ENCODE results near the gene EDARADD.

DNA sequence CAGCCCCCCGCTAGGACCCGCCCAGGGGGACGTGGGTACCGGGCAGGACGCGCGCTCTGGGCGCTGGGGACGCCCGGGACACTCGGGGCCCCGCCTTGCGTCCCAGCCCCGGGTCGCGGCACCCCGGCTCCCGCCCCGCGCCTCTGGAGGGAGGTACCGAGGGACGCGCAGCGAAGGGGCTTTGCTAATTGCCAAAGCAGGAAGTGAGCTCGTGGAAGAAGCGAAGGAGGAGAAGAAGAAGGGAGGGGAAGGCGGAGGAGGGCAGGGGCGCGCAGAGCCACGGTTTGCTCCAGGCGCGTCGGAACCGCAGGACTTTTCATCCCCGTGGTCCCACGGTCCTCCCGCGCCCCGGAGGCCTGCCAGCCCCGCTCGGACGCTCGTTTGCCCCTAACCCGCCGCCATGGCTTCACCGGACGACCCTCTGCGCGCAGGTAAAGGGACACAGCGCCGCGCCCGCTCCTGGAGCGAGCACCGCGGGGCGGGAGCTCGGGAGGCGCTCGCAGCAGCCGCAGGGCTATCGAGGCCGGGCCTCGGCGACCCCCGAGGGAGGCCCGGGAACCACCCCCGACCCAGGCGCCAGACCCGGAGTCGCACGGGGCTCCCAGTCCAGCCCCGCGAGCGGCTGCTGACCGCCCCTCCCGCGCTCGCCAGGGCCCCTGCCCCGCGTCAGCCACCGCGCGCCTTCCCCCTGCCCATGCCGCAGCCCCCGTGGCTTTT is 1.3 kb downstream of the EDARADD start:
- TF ChIP-seq, protein P1, sequence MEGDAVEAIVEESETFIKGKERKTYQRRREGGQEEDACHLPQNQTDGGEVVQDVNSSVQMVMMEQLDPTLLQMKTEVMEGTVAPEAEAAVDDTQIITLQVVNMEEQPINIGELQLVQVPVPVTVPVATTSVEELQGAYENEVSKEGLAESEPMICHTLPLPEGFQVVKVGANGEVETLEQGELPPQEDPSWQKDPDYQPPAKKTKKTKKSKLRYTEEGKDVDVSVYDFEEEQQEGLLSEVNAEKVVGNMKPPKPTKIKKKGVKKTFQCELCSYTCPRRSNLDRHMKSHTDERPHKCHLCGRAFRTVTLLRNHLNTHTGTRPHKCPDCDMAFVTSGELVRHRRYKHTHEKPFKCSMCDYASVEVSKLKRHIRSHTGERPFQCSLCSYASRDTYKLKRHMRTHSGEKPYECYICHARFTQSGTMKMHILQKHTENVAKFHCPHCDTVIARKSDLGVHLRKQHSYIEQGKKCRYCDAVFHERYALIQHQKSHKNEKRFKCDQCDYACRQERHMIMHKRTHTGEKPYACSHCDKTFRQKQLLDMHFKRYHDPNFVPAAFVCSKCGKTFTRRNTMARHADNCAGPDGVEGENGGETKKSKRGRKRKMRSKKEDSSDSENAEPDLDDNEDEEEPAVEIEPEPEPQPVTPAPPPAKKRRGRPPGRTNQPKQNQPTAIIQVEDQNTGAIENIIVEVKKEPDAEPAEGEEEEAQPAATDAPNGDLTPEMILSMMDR (IDR thresholded peaks at IDR 0.05) = no peak
- no peak for TF ChIP-seq POLR2A (IDR thresholded peaks at IDR 0.05)
